SK-N-MC (cell line): ENCODE results near the gene SEMA4G.

Experiments used
- DNase-seq: peaks from one replicate; pipeline ENCODE4 v3.0.0-alpha.2; 2011; ENCODE audit warnings: low read depth, low spot score
- H3K27ac ChIP-seq: fragments of 200-600 bp; sonication (generic); 2 replicates; pipeline ENCODE4 v1.5.1; 2016; ENCODE audit warnings: mixed run types
- H3K36me3 ChIP-seq: fragments of 200-600 bp; sonication (generic); 2 replicates; pipeline ENCODE4 v1.6.1; 2017; ENCODE audit warnings: antibody characterized with exemption, low read length, mixed read lengths; ENCODE audit not compliant: insufficient read depth
- H3K4me3 ChIP-seq: fragments of 200-600 bp; sonication (generic); 2 replicates; pipeline ENCODE4 v1.5.1; 2016
- H3K9ac ChIP-seq: fragments of 200-600 bp; sonication (generic); 2 replicates; pipeline ENCODE4 v1.8.0; 2017; ENCODE audit warnings: mixed run types, mixed read lengths; ENCODE audit not compliant: insufficient read length
- H3K9me3 ChIP-seq: fragments of 200-600 bp; sonication (generic); 2 replicates; pipeline ENCODE4 v1.6.1; 2017; ENCODE audit warnings: low read depth, mild to moderate bottlenecking, antibody characterized with exemption, low read length, moderate library complexity, mixed read lengths
- EZH2 ChIP-seq: fragments of 200-600 bp; sonication (generic); IDR thresholded peaks from one replicate; pipeline ENCODE4 v1.6.1; 2017; ENCODE audit warnings: antibody characterized with exemption
- FOXP2 ChIP-seq: optimal IDR thresholded peaks from 2 replicates; pipeline ENCODE3; 2011; ENCODE audit warnings: mild to moderate bottlenecking, moderate library complexity; ENCODE audit not compliant: insufficient read depth; ENCODE audit errors: extremely low read length, control extremely low read depth
- POLR2AphosphoS5 ChIP-seq: IDR thresholded peaks from 2 replicates; pipeline ENCODE4 v1.6.1; 2012; ENCODE audit warnings: mild to moderate bottlenecking, low read depth, low read length, borderline replicate concordance

Gene SEMA4G

GRCh38 chr10:100978121-100978900 is 9.0 kb downstream of the SEMA4G start:
- H3K9ac ChIP-seq, result no peak overlapping the region
- no peak overlapping the region for H3K4me3 ChIP-seq
- no peaks in the 10 kb centered on the region for H3K9me3 ChIP-seq
- TF ChIP-seq EZH2, result no peak
- TF ChIP-seq FOXP2, result no peak
- no peak for TF ChIP-seq POLR2AphosphoS5
- no peak for DNase-seq
- H3K27ac ChIP-seq, result no peak overlapping the region
- no peaks in the 10 kb centered on the region for H3K36me3 ChIP-seq

GRCh38 chr10:100978901-100979195 is 9.5 kb downstream of the SEMA4G start:
- Histone ChIP-seq H3K9ac (no peak overlapping the region), H3K4me3 (no peak overlapping the region), H3K36me3 (no peaks in the 10 kb centered on the region), H3K27ac (no peak overlapping the region), H3K9me3 (no peaks in the 10 kb centered on the region)
- TF ChIP-seq EZH2, result no peak
- no peak for TF ChIP-seq POLR2AphosphoS5
- no peak for TF ChIP-seq FOXP2
- DNase-seq, result no peak

GRCh38 chr10:100979791-100980272 is 10.5 kb downstream of the SEMA4G start:
- no peak for DNase-seq
- H3K36me3 ChIP-seq, result no peaks in the 10 kb centered on the region
- H3K9me3 ChIP-seq, result no peaks in the 10 kb centered on the region
- TF ChIP-seq EZH2 (no peak), FOXP2 (no peak), POLR2AphosphoS5 (no peak)
- H3K27ac ChIP-seq, result no peak overlapping the region
- no peak overlapping the region for H3K4me3 ChIP-seq
- no peak overlapping the region for H3K9ac ChIP-seq

- Histone ChIP-seq H3K9ac (no peak overlapping the region), H3K27ac (no peak overlapping the region), H3K4me3 (no peak overlapping the region), H3K9me3 (no peaks in the 10 kb centered on the region), H3K36me3 (no peaks in the 10 kb centered on the region)
- TF ChIP-seq FOXP2, result no peak
- no peak for TF ChIP-seq EZH2
- TF ChIP-seq POLR2AphosphoS5, result no peak
- no peak for DNase-seq
Measured at GRCh38 chr10:100980311-100980710, 11.0 kb downstream of the SEMA4G start.

GRCh38 chr10:100980711-100981110 is 11.4 kb downstream of the SEMA4G start:
- TF ChIP-seq FOXP2 (no peak), EZH2 (no peak), POLR2AphosphoS5 (no peak)
- H3K9ac ChIP-seq, result no peak overlapping the region
- no peaks in the 10 kb centered on the region for H3K9me3 ChIP-seq
- H3K4me3 ChIP-seq, result no peak overlapping the region
- H3K36me3 ChIP-seq, result no peaks in the 10 kb centered on the region
- no peak for DNase-seq
- no peak overlapping the region for H3K27ac ChIP-seq

- Histone ChIP-seq H3K4me3 (no peak overlapping the region), H3K27ac (no peak overlapping the region), H3K36me3 (0 out of 2 replicates have a peak, but pooled peaks cover 3% of the 10 kb centered on the region), H3K9ac (no peak overlapping the region), H3K9me3 (no peaks in the 10 kb centered on the region)
- TF ChIP-seq EZH2, result no peak
- TF ChIP-seq FOXP2, result no peak
- no peak for TF ChIP-seq POLR2AphosphoS5
- DNase-seq, result no peak
Measured at GRCh38 chr10:100981178-100981772, 12.0 kb downstream of the SEMA4G start.

GRCh38 chr10:100982916-100983830 is 13.9 kb downstream of the SEMA4G start:
- TF ChIP-seq POLR2AphosphoS5 (no peak), EZH2 (no peak), FOXP2 (no peak)
- DNase-seq, result no peak
- Histone ChIP-seq H3K27ac (no peak overlapping the region), H3K9ac (no peak overlapping the region), H3K4me3 (no peak overlapping the region), H3K36me3 (0 out of 2 replicates have a peak, but pooled peaks cover 3% of the 10 kb centered on the region), H3K9me3 (no peaks in the 10 kb centered on the region)

GRCh38 chr10:100983868-100984671 is 14.8 kb downstream of the SEMA4G start:
- Histone ChIP-seq H3K9me3 (no peaks in the 10 kb centered on the region), H3K27ac (no peak overlapping the region), H3K4me3 (no peak overlapping the region), H3K36me3 (peaks cover 6% of the 10 kb centered on the region; the same call in 1 of the 2 replicates), H3K9ac (no peak overlapping the region)
- no peak for TF ChIP-seq POLR2AphosphoS5
- no peak for TF ChIP-seq EZH2
- no peak for TF ChIP-seq FOXP2
- no peak for DNase-seq
